Hepatocyte (in vitro differentiated cells): ENCODE measurements around the gene RASGRF2.

Source experiments
- CTCF ChIP-seq: fragments of 200-600 bp; sonication (generic); IDR thresholded peaks from 2 replicates; pipeline ENCODE4 v1.5.1; 2016; ENCODE audit warnings: antibody characterized with exemption, mild to moderate bottlenecking; ENCODE audit not compliant: poor library complexity
- EZH2 ChIP-seq: fragments of 200-600 bp; sonication (generic); IDR thresholded peaks from 2 replicates; pipeline ENCODE4 v1.6.1; 2016; ENCODE audit warnings: antibody characterized with exemption, mild to moderate bottlenecking, borderline replicate concordance

GRCh38 chr5:80986382-80986781 is 26.2 kb downstream of the RASGRF2 start:
- TF ChIP-seq CTCF (no peak), EZH2 (no peak)
